Fibroblast of lung (primary cell): Measurements from ENCODE around the gene NFYC. TPM values are rescaled to one million over a fixed set of nuclear protein-coding genes. Genes with fewer than 3 reads are reported as not detected.

ENCODE experiments used
- DNase-seq, 2 donors: peaks; one replicate each; pipeline versions ENCODE4 v3.0.0 to v3.0.0-alpha.2; 2010; ENCODE audit warnings: low read depth in 2 of 2
- H2AFZ ChIP-seq: 2 replicates; pipeline ENCODE4 v1.5.1; 2012; ENCODE audit warnings: low read length, control low read depth, inconsistent platforms
- H3K27ac ChIP-seq: 2 replicates; pipeline ENCODE4 v1.5.1; 2011; ENCODE audit warnings: low read length, control low read depth; ENCODE audit not compliant: insufficient read depth
- H3K27me3 ChIP-seq: 2 replicates; pipeline ENCODE4 v1.5.1; 2011; ENCODE audit warnings: mild to moderate bottlenecking, low read length; ENCODE audit not compliant: control insufficient read depth, insufficient read depth
- H3K36me3 ChIP-seq: 2 replicates; pipeline ENCODE4 v1.5.1; 2011; ENCODE audit warnings: low read length; ENCODE audit not compliant: control insufficient read depth, insufficient read depth
- H3K4me1 ChIP-seq: 2 replicates; pipeline ENCODE4 v1.5.1; 2011; ENCODE audit warnings: low read length; ENCODE audit not compliant: control insufficient read depth, insufficient read depth; ENCODE audit errors: extremely low read depth
- H3K4me2 ChIP-seq: 2 replicates; pipeline ENCODE4 v1.5.1; 2011; ENCODE audit warnings: low read length, control low read depth; ENCODE audit not compliant: insufficient read depth; ENCODE audit errors: extremely low read depth
- H3K4me3 ChIP-seq, 4 experiments: fragments of 200-600 bp in 1 of 4; sonication (generic) in 1 of 4; replicated peaks in 1 of 4; 2 replicates each; pipeline ENCODE4 v1.5.1; 2011 to 2016; ENCODE audit warnings: low read length in 4 of 4, low read depth in 3 of 4, mild to moderate bottlenecking in 3 of 4, control low read depth in 2 of 4, inconsistent platforms in 1 of 4, mixed read lengths in 1 of 4; ENCODE audit not compliant: insufficient read depth in 1 of 4; ENCODE audit errors: control extremely low read depth in 1 of 4
- H3K79me2 ChIP-seq: 2 replicates; pipeline ENCODE4 v1.5.1; 2012; ENCODE audit warnings: mild to moderate bottlenecking, low read length, inconsistent platforms; ENCODE audit not compliant: control insufficient read depth, insufficient read depth
- H3K9ac ChIP-seq: 2 replicates; pipeline ENCODE4 v1.5.1; 2011; ENCODE audit warnings: mild to moderate bottlenecking, low read length, control low read depth; ENCODE audit not compliant: insufficient read depth
- H3K9me3 ChIP-seq: 2 replicates; pipeline ENCODE4 v1.5.1; 2012; ENCODE audit warnings: low read depth, low read length; ENCODE audit not compliant: control insufficient read depth, insufficient read depth
- H4K20me1 ChIP-seq: 2 replicates; pipeline ENCODE4 v1.5.1; 2011; ENCODE audit warnings: low read length; ENCODE audit not compliant: control insufficient read depth, insufficient read depth; ENCODE audit errors: extremely low read depth
- EZH2 ChIP-seq: IDR thresholded peaks from 2 replicates; pipeline ENCODE4 v1.5.1; 2012; ENCODE audit warnings: low read length, control low read depth, mild to moderate bottlenecking; ENCODE audit errors: missing control alignments
- polyA plus RNA-seq, 2 donors: library from polyadenylated mRNA; depleted of rRNA in 1 of 2; stranded (reverse) in 1 of 2; unstranded in 1 of 2; fragments of >200 nt; gene quantifications; 2 replicates each; pipeline ENCODE4 v1.2.1, GENCODE V29; 2011 to 2012; ENCODE audit warnings: missing spikeins in 1 of 2
- total RNA-seq: library from RNA; depleted of rRNA; stranded (reverse); fragments of >200 nt; gene quantifications from 2 replicates; pipeline ENCODE4 v1.2.1, GENCODE V29; 2014
- TF ChIP-seq, protein P1 (sequence below), 2 donors: IDR thresholded peaks in 1 of 2; conservative IDR thresholded peaks in 1 of 2; 1 replicate in 1 of 2; 2 replicates in 1 of 2; pipeline ENCODE4 v1.5.1; 2011 to 2012; ENCODE audit warnings: low read length in 2 of 2, control low read depth in 1 of 2, inconsistent platforms in 1 of 2, low read depth in 1 of 2, mild to moderate bottlenecking in 1 of 2

NFYC gene
- total and polyA plus RNA-seq, 2 donors (not counting 1 experiment from before 2014, with no cell fraction given), result 23.8 to 31.0 TPM

DNA sequence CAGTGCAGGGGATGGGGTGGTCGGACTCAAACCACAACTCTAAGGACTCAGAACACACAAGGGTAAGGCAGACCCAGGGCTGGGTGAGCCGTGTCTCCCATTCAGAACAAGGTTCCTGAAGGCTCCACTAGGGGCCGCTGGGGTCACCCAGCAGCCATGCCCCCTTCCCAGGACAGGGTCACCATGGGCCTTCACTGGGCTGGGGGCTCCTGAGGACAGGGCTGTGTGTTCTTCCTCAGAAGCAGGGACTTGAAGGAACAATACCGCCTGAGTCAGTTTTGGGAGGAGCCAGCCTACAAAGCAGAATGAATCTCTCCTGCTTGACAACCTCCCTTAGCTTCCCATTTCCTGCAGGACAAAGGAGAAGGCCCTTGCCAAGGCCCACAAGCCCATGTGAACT is 41.4 kb upstream of the NFYC start:
- TF ChIP-seq EZH2, result no peak
- TF ChIP-seq, protein P1, sequence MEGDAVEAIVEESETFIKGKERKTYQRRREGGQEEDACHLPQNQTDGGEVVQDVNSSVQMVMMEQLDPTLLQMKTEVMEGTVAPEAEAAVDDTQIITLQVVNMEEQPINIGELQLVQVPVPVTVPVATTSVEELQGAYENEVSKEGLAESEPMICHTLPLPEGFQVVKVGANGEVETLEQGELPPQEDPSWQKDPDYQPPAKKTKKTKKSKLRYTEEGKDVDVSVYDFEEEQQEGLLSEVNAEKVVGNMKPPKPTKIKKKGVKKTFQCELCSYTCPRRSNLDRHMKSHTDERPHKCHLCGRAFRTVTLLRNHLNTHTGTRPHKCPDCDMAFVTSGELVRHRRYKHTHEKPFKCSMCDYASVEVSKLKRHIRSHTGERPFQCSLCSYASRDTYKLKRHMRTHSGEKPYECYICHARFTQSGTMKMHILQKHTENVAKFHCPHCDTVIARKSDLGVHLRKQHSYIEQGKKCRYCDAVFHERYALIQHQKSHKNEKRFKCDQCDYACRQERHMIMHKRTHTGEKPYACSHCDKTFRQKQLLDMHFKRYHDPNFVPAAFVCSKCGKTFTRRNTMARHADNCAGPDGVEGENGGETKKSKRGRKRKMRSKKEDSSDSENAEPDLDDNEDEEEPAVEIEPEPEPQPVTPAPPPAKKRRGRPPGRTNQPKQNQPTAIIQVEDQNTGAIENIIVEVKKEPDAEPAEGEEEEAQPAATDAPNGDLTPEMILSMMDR (conservative IDR thresholded peaks at IDR 0.05 in 1 of 2, IDR thresholded peaks at IDR 0.05 in 1 of 2; ENCODE audit: low read depth in 1 of 2, low read length in 2 of 2), result peak in 1 of 2 donors; percentile 36
- Histone ChIP-seq H4K20me1 (no peaks in the 10 kb centered on the region), H3K27ac (no peak overlapping the region), H3K9ac (no peak overlapping the region), H3K4me2 (no peak overlapping the region), H3K4me1 (no peaks in the 10 kb centered on the region), H2AFZ (no peak overlapping the region), H3K9me3 (no peaks in the 10 kb centered on the region), H3K4me3 (no peak overlapping the region), H3K36me3 (no peaks in the 10 kb centered on the region), H3K27me3 (peaks cover 12% of the 10 kb centered on the region), H3K79me2 (no peaks in the 10 kb centered on the region)
- DNase-seq, result no peak

DNA sequence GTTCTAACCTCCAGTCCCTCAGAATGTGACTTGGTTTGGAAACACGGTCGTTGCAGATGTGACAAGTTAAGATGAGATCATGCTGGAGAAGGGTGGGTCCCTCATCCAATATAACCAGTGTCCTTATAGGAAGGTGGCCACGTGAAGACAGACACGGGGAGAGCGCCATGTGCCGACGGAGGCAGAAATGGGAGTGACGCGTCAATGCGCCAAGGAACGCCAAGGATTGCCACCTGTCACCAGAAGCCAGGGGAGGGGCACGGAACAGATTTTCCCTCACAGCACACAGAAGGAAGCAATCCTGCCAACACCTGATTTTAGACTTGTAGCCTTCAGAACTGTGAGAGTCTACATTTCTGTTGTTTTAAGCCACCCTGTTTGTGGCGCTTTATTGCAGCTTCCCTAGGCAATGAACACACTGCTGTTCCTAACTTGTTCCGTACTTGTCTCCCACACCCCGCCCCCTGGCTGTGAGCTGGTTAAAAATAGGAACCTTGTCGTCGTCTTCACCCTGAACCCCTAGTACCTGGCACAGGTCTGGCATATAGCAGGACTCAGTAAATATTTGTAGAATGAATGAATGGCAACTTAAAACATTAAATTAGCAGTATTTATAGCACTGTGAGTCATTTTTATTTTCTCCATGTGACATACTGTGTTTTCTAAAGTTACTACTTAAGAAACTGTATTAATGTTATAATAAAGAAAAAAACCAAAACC is 40.2 kb upstream of the NFYC start:
- Histone ChIP-seq H3K36me3 (no peaks in the 10 kb centered on the region), H3K27me3 (peaks cover 12% of the 10 kb centered on the region), H3K4me2 (no peak overlapping the region), H4K20me1 (no peaks in the 10 kb centered on the region), H3K9ac (no peak overlapping the region), H3K27ac (no peak overlapping the region), H3K4me1 (no peaks in the 10 kb centered on the region), H3K4me3 (no peak overlapping the region), H2AFZ (no peak overlapping the region), H3K79me2 (no peaks in the 10 kb centered on the region), H3K9me3 (no peaks in the 10 kb centered on the region)
- DNase-seq, result no peak
- no peak for TF ChIP-seq EZH2
- TF ChIP-seq, protein P1 (conservative IDR thresholded peaks at IDR 0.05 in 1 of 2, IDR thresholded peaks at IDR 0.05 in 1 of 2; ENCODE audit: low read depth in 1 of 2, low read length in 2 of 2), result no peak

DNA sequence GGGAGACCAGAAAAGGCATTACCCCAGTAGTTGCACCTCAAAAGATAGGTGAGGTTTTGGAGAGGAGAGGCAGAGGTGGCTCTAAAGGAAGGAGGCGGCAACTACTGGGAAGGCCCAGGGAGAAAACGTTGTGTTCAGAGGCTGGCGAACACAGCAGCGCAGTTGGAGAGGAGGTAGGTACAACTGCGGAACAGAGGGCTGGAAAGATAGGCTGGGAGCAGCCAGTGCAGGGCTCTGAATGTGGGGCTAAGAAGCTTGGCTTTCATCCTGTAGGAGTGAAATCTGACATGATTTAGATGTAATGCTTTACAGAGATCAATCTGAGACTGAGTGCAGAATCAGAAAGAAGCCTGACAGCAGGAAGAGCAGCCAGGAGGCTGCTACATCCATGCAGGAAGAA is 39.0 kb upstream of the NFYC start:
- no peak for DNase-seq
- H3K9ac ChIP-seq, result no peak overlapping the region

More for the DNA sequence above, 39.0 kb upstream of the NFYC start:
- Histone ChIP-seq H3K4me2 (no peak overlapping the region), H4K20me1 (no peaks in the 10 kb centered on the region), H3K4me1 (no peaks in the 10 kb centered on the region), H2AFZ (no peak overlapping the region), H3K27me3 (peaks cover 18% of the 10 kb centered on the region), H3K79me2 (no peaks in the 10 kb centered on the region), H3K27ac (no peak overlapping the region), H3K36me3 (no peaks in the 10 kb centered on the region), H3K9me3 (no peaks in the 10 kb centered on the region), H3K4me3 (no peak overlapping the region)
- TF ChIP-seq EZH2, result no peak
- TF ChIP-seq, protein P1 (conservative IDR thresholded peaks at IDR 0.05 in 1 of 2, IDR thresholded peaks at IDR 0.05 in 1 of 2; ENCODE audit: low read depth in 1 of 2, low read length in 2 of 2), result no peak
